Activated T-cell treated with anti-CD3 and anti-CD28 coated beads, Interleukin-2, amount 50 U/mL, for 48 hours (primary cell): ENCODE data around the gene SPRYD4.

ENCODE experiments used
- DNase-seq, 2 experiments: peaks; one replicate each; pipeline ENCODE4 v3.0.0-alpha.2; 2020

The SPRYD4 gene

DNA sequence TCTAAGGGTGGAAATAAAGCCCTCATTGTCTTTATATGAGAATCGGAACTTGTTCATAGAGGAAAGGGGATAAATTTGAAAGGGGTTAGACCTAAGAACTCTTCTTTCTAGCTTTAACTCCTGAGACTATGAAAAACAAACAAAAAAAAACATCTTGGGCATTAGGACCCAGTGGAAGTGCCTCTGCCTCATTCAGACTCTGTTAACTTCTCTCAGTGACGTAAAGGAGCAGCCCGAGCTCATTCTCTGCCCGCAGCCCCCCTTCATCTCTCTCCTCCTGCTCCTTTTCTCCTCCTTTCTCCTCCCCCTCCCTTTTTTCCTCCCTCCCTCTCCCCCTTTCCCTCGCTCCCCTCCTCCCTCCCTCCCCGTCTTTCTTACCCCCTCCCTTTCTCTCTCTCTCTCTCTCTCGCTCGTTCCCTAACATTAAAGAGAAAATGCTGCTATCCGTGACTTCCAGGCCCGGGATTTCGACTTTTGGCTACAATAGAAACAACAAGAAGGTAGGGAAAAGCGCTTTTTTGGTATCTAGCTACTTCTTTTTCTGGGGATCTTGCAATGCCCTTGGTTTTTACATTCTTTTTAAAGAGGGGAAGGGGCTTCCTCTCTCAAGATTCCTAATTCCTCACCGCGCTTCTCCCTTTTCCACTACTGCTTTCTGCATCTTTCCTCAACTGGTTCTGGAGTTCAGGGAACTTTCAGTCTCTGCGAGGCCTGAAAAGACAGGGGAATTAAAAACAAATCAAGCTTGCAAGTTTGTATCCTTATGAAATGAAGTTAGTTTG lies 53.4 kb downstream of the SPRYD4 start, which contains the start of gene RBMS2:
RBMS2 (plus strand) TSS at position 231 of the 782 bp plus-strand sequence; CDS start at position 435, 204 bp downstream.
- DNase-seq = peak in 1 of 2 experiments; percentile 40

DNA sequence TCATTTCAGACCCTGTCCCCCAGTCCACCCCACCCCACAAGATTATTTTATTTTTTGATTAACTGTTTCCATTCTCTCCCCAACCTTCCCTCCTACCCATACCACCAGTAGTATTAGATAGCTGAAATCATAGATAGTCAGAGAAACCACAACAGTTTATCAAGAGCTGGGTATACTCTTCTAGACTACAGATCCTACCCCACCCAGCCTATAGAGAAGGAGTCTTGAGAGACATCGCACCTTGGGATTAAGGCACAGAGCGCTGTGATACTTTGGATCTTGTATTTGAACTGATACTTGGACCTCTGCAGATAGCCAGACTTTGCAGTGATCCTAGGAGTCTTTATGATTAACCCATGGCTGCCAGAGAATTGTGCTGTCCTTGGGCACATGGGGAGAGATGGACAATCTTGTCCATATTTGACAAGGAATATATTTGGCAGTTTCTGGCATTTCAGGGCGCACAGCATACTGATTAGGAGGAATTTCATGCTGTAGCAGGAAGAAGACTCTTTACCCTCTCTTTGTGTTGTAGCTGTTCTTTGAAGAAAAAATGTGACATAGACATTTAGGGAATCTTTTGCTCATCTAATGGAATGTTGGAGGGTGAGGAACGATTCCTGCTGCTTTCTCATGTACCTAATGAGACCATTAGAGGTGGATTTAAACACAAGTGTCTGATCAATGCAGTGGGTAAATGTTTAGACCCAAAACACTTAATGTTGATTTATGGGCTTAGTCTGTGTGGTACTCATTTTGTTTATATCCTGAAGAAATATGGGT lies 54.2 kb downstream of the SPRYD4 start:
- DNase-seq = no peak

DNA sequence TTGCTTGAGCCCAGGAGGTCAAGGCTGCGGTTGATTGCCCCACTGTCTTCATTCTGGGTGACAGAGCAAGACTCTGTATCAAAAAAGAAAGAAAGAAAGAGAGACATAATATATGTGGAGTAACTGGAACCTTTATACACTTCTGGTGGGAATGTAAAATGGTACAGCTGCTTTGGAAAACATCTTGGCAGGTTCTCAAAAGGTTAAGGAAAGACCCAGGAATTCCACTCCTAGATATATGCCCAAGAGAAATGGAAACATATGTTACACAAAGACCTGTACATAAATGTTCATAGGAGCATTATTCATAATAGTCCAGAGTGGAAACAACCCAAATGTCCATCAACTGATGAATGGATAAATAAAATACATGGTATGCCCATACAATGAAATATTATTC lies 60.5 kb downstream of the SPRYD4 start:
- DNase-seq = no peak
